Gastroesophageal sphincter (tissue), 3 donors: ENCODE data around the gene CASQ1.

ENCODE experiments used
- POLR2A ChIP-seq, 2 donors: fragments of 450-650 bp; IDR thresholded peaks; one replicate each; pipeline ENCODE4 v1.6.1; 2017; ENCODE audit warnings: antibody characterized with exemption in 2 of 2, mild to moderate bottlenecking in 2 of 2, moderate library complexity in 1 of 2
- POLR2AphosphoS5 ChIP-seq: sonication (generic); formaldehyde crosslinking; IDR thresholded peaks from one replicate; pipeline ENCODE4 v1.6.1; 2017; ENCODE audit warnings: antibody characterized with exemption
- TF ChIP-seq, protein P1 (sequence below), 4 experiments: fragments of 200-600 bp in 2 of 4; fragments of 450-650 bp in 2 of 4; sonication (generic) in 1 of 4; IDR thresholded peaks; one replicate each; pipeline ENCODE4 v1.5.1; 2017 to 2019; ENCODE audit warnings: antibody characterized with exemption in 4 of 4, mild to moderate bottlenecking in 2 of 4, moderate library complexity in 2 of 4

DNA sequence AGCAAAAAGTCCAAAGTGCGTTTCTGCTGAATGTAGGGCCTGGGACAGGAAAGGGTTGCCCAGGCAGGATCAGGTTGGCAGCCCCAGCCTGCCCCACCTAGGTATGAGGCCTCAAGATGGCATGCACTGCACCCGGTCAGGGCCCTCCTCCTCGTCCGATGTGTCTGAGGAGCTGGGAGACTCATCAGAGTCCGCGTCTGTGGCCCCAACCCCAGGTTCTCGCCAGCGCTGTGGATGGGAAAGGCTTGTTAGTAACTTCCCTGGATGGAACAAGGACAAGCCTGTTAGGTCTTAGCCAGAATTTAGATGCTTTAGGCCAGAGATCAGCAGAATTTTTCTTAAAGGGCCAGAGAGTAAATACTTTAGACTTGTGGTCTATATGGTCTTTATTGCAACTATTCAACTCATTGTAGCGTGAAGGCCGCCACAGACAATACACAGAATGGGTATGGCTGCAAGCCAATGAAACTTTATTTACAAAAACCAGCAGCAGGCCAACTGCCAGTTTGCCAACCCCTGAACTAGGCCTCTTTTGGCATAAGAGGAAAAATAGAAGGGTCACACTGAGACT, 27.2 kb downstream of the CASQ1 start:
- TF ChIP-seq POLR2AphosphoS5 (no peak), POLR2A (IDR thresholded peaks at IDR 0.05) (no peak)
- TF ChIP-seq, protein P1, sequence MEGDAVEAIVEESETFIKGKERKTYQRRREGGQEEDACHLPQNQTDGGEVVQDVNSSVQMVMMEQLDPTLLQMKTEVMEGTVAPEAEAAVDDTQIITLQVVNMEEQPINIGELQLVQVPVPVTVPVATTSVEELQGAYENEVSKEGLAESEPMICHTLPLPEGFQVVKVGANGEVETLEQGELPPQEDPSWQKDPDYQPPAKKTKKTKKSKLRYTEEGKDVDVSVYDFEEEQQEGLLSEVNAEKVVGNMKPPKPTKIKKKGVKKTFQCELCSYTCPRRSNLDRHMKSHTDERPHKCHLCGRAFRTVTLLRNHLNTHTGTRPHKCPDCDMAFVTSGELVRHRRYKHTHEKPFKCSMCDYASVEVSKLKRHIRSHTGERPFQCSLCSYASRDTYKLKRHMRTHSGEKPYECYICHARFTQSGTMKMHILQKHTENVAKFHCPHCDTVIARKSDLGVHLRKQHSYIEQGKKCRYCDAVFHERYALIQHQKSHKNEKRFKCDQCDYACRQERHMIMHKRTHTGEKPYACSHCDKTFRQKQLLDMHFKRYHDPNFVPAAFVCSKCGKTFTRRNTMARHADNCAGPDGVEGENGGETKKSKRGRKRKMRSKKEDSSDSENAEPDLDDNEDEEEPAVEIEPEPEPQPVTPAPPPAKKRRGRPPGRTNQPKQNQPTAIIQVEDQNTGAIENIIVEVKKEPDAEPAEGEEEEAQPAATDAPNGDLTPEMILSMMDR (IDR thresholded peaks at IDR 0.05), result no peak
